NCI-H2171 (cell line): ENCODE data around the gene TKTL1.
"Not testable (repeated sequence)": the region's sequence is repeated elsewhere in the genome, so short reads cannot be mapped to it uniquely, and the experiment has no call there.

Experiments
- DNase-seq: peaks from one replicate; lab custom pipeline; 2025; lab: John Stamatoyannopoulos, UW

TKTL1 gene

GRCh38 chrX:154295664-154296310 is at the start of gene TKTL1:
Gene TKTL1 (plus strand): TSS chrX:154295795. CDS start chrX:154295860, 65 bp downstream.
- no peak for DNase-seq

- DNase-seq, result not testable (repeated sequence)
Observed at GRCh38 chrX:154247377-154248045, 48.1 kb upstream of the TKTL1 start.

GRCh38 chrX:154248076-154248475 is 47.5 kb upstream of the TKTL1 start:
- not testable (repeated sequence) for DNase-seq

GRCh38 chrX:154257282-154257681 is 38.3 kb upstream of the TKTL1 start, which contains the start of gene OPN1MW3:
Gene OPN1MW3 (plus strand): TSS chrX:154257582. CDS start chrX:154257620, 38 bp downstream.
- DNase-seq, result not testable (repeated sequence)

GRCh38 chrX:154258711-154259110 is 36.9 kb upstream of the TKTL1 start:
- DNase-seq, result not testable (repeated sequence)

- DNase-seq, result not testable (repeated sequence)
Observed at GRCh38 chrX:154263072-154263471, 32.5 kb upstream of the TKTL1 start.

GRCh38 chrX:154269245-154269644 is 26.4 kb upstream of the TKTL1 start:
- DNase-seq, result not testable (repeated sequence)

- DNase-seq, result not testable (repeated sequence)
Observed at GRCh38 chrX:154284489-154285338, 10.9 kb upstream of the TKTL1 start.

- not testable (repeated sequence) for DNase-seq
Observed at GRCh38 chrX:154286406-154286805, 9.2 kb upstream of the TKTL1 start.

- DNase-seq, result no peak
Observed at GRCh38 chrX:154294791-154295574, 612 bp upstream of the TKTL1 start, which contains the start of gene TEX28. Gene TEX28 (minus strand): TSS chrX:154295124. CDS start chrX:154292117, 3,007 bp downstream.

- no peak for DNase-seq
Observed at GRCh38 chrX:154296731-154297130, 1.1 kb downstream of the TKTL1 start.

- no peak for DNase-seq
Observed at GRCh38 chrX:154298312-154298711, 2.7 kb downstream of the TKTL1 start.

GRCh38 chrX:154300816-154301215 is 5.2 kb downstream of the TKTL1 start:
- DNase-seq, result no peak

GRCh38 chrX:154302998-154303397 is 7.4 kb downstream of the TKTL1 start:
- DNase-seq, result not testable (repeated sequence)

GRCh38 chrX:154303476-154303875 is 7.9 kb downstream of the TKTL1 start:
- no peak for DNase-seq

- no peak for DNase-seq
Observed at GRCh38 chrX:154304846-154305245, 9.3 kb downstream of the TKTL1 start.

GRCh38 chrX:154305541-154306205 is 10.1 kb downstream of the TKTL1 start:
- DNase-seq, result no peak

GRCh38 chrX:154307202-154307601 is 11.6 kb downstream of the TKTL1 start:
- DNase-seq, result no peak

GRCh38 chrX:154308108-154308946 is 12.7 kb downstream of the TKTL1 start:
- DNase-seq, result no peak
